IMR-90 (cell line): ENCODE results near the gene NTMT1. TPM values are rescaled to one million over a fixed set of nuclear protein-coding genes. Genes with fewer than 3 reads are reported as not detected.

Experiments
- ATAC-seq: fragments of 200-7000 bp; cut with Tn5 transposase; 2 replicates; pipeline ENCODE4 v1.9.1; 2020; ENCODE audit warnings: low read depth, mild to moderate bottlenecking, moderate library complexity
- BruUV-seq: library from RNA; stranded (reverse); fragments of 400-500 nt; replicated peaks from 2 replicates; lab custom pipeline; 2021; lab: Mats Ljungman, UMichigan
- CTCF ChIA-PET: fragments of 300-600 bp; formaldehyde crosslinking; extraction: SDS; loops from one replicate; lab custom pipeline; 2021; ENCODE audit warnings: antibody characterized with exemption; lab: Yijun Ruan, JAX
- POLR2A ChIA-PET: fragments of 300-600 bp; sonication (Branson Sonifier 250); formaldehyde crosslinking; loops from one replicate; lab custom pipeline; 2022; ENCODE audit warnings: antibody characterized with exemption; ENCODE audit not compliant: unreplicated experiment; lab: Charles Lee
- DNase-seq: peaks from one replicate; pipeline ENCODE4 v3.0.0; 2013
- H2AFZ ChIP-seq: replicated peaks from 2 replicates; pipeline ENCODE3; 2013; ENCODE audit warnings: low read length, mild to moderate bottlenecking; ENCODE audit not compliant: poor library complexity
- H2AK5ac ChIP-seq: 2 replicates; pipeline ENCODE4 v1.6.1; 2013; ENCODE audit warnings: low read depth, low read length, inconsistent platforms
- H2AK9ac ChIP-seq: replicated peaks from 2 replicates; pipeline ENCODE3; 2013; ENCODE audit warnings: mild to moderate bottlenecking, low read depth, low read length, moderate library complexity; ENCODE audit not compliant: poor library complexity
- H2BK120ac ChIP-seq: 2 replicates; pipeline ENCODE4 v1.6.1; 2013; ENCODE audit warnings: low read depth, low read length, inconsistent platforms
- H2BK15ac ChIP-seq: 3 replicates; pipeline ENCODE4 v1.6.1; 2013; ENCODE audit warnings: low read depth, low read length, inconsistent platforms
- H2BK20ac ChIP-seq: 2 replicates; pipeline ENCODE4 v1.6.1; 2013; ENCODE audit warnings: low read depth, mild to moderate bottlenecking, inconsistent platforms, low read length, moderate library complexity
- H2BK5ac ChIP-seq: 2 replicates; pipeline ENCODE4 v1.6.1; 2013; ENCODE audit warnings: mild to moderate bottlenecking, low read depth, low read length, inconsistent platforms; ENCODE audit not compliant: poor library complexity, severe bottlenecking
- H3K14ac ChIP-seq: replicated peaks from 2 replicates; pipeline ENCODE4 v1.6.1; 2013; ENCODE audit warnings: low read depth, low read length, inconsistent platforms
- H3K18ac ChIP-seq: 2 replicates; pipeline ENCODE4 v1.6.1; 2013; ENCODE audit warnings: low read depth, low read length, control low read depth
- H3K23ac ChIP-seq: 2 replicates; pipeline ENCODE4 v1.6.1; 2013; ENCODE audit warnings: low read depth, low read length, inconsistent platforms
- H3K27ac ChIP-seq: 2 replicates; pipeline ENCODE4 v1.5.1; 2013; ENCODE audit warnings: mild to moderate bottlenecking, control low read depth, low read length; ENCODE audit not compliant: insufficient read depth
- H3K27me3 ChIP-seq: 2 replicates; pipeline ENCODE4 v1.6.1; 2013; ENCODE audit warnings: low read length; ENCODE audit not compliant: control insufficient read depth, insufficient read depth
- H3K36me3 ChIP-seq: 2 replicates; pipeline ENCODE4 v1.6.1; 2013; ENCODE audit warnings: low read length, mixed read lengths; ENCODE audit not compliant: control insufficient read depth, insufficient read depth
- H3K4ac ChIP-seq: 2 replicates; pipeline ENCODE4 v1.6.1; 2013; ENCODE audit warnings: low read depth, low read length, inconsistent platforms
- H3K4me1 ChIP-seq: 2 replicates; pipeline ENCODE4 v1.6.1; 2013; ENCODE audit warnings: low read length, mixed read lengths; ENCODE audit not compliant: control insufficient read depth, insufficient read depth
- H3K4me2 ChIP-seq: 2 replicates; pipeline ENCODE4 v1.6.1; 2013; ENCODE audit warnings: low read depth, mild to moderate bottlenecking, control low read depth, low read length, moderate library complexity
- H3K4me3 ChIP-seq: 2 replicates; pipeline ENCODE4 v1.5.1; 2013; ENCODE audit warnings: low read depth, mild to moderate bottlenecking, control low read depth, low read length, moderate library complexity; ENCODE audit not compliant: insufficient read depth
- H3K56ac ChIP-seq: 2 replicates; pipeline ENCODE4 v1.6.1; 2013; ENCODE audit warnings: low read length, inconsistent platforms; ENCODE audit not compliant: insufficient read depth; ENCODE audit errors: extremely low read depth
- H3K79me1 ChIP-seq, 2 experiments: 2 replicates each; pipeline ENCODE4 v1.6.1; 2013; ENCODE audit warnings: low read length in 2 of 2, inconsistent platforms in 1 of 2, low read depth in 1 of 2
- H3K9ac ChIP-seq: 2 replicates; pipeline ENCODE4 v1.6.1; 2013; ENCODE audit warnings: low read depth, low read length, control low read depth
- H3K9me1 ChIP-seq: 2 replicates; pipeline ENCODE4 v1.6.1; 2013; ENCODE audit warnings: low read length, inconsistent platforms; ENCODE audit not compliant: insufficient read depth
- H3K9me3 ChIP-seq: 2 replicates; pipeline ENCODE4 v1.6.1; 2013; ENCODE audit warnings: low read length; ENCODE audit not compliant: control insufficient read depth, insufficient read depth
- H4K20me1 ChIP-seq: 2 replicates; pipeline ENCODE4 v1.6.1; 2013; ENCODE audit warnings: low read length, inconsistent platforms; ENCODE audit not compliant: insufficient read depth
- H4K5ac ChIP-seq: 2 replicates; pipeline ENCODE4 v1.6.1; 2013; ENCODE audit warnings: mild to moderate bottlenecking, low read depth, low read length, control low read depth
- H4K8ac ChIP-seq, 2 experiments: 2 replicates each; pipeline ENCODE4 v1.6.1; 2013; ENCODE audit warnings: low read depth in 2 of 2, low read length in 2 of 2, control low read depth in 1 of 2, inconsistent platforms in 1 of 2
- H4K91ac ChIP-seq: 2 replicates; pipeline ENCODE4 v1.6.1; 2013; ENCODE audit warnings: low read depth, low read length, inconsistent platforms; ENCODE audit not compliant: insufficient read depth
- BHLHE40 ChIP-seq: fragments of 150-350 bp; IDR thresholded peaks from 2 replicates; pipeline ENCODE4 v1.6.1; 2016; ENCODE audit warnings: mild to moderate bottlenecking, low read depth, low read length
- CEBPB ChIP-seq: IDR thresholded peaks from 2 replicates; pipeline ENCODE4 v1.6.1; 2012; ENCODE audit warnings: low read depth, low read length, improper control_type of control experiment
- CHD1 ChIP-seq: IDR thresholded peaks from 2 replicates; pipeline ENCODE4 v1.6.1; 2012; ENCODE audit warnings: low read depth, low read length, improper control_type of control experiment
- CTCF ChIP-seq: conservative IDR thresholded peaks from 2 replicates; pipeline ENCODE4 v1.5.1; 2012; ENCODE audit warnings: mild to moderate bottlenecking, low read depth, low read length, improper control_type of control experiment
- ELK1 ChIP-seq: fragments of 150-350 bp; IDR thresholded peaks from 2 replicates; pipeline ENCODE4 v1.6.1; 2016; ENCODE audit warnings: low read depth, mild to moderate bottlenecking, low read length, moderate library complexity, borderline replicate concordance
- FOS ChIP-seq: fragments of 150-350 bp; IDR thresholded peaks from 2 replicates; pipeline ENCODE4 v1.6.1; 2016; ENCODE audit warnings: low read depth, low read length
- MAFK ChIP-seq: IDR thresholded peaks from 2 replicates; pipeline ENCODE4 v1.6.1; 2012; ENCODE audit warnings: low read depth, low read length, improper control_type of control experiment
- MAZ ChIP-seq: IDR thresholded peaks from 2 replicates; pipeline ENCODE4 v1.6.1; 2012; ENCODE audit warnings: low read depth, mild to moderate bottlenecking, low read length, improper control_type of control experiment, moderate library complexity, borderline replicate concordance
- MXI1 ChIP-seq: IDR thresholded peaks from 2 replicates; pipeline ENCODE4 v1.6.1; 2012; ENCODE audit warnings: low read depth, mild to moderate bottlenecking, low read length, moderate library complexity, borderline replicate concordance
- NFE2L2 ChIP-seq: fragments of 150-350 bp; IDR thresholded peaks from 2 replicates; pipeline ENCODE4 v1.6.1; 2016; ENCODE audit warnings: low read depth, mild to moderate bottlenecking, low read length
- POLR2A ChIP-seq: IDR thresholded peaks from 2 replicates; pipeline ENCODE4 v1.6.1; 2012; ENCODE audit warnings: mild to moderate bottlenecking, low read depth, low read length
- RAD21 ChIP-seq: IDR thresholded peaks from 2 replicates; pipeline ENCODE4 v1.6.1; 2012; ENCODE audit warnings: low read length, improper control_type of control experiment
- RCOR1 ChIP-seq: IDR thresholded peaks from 2 replicates; pipeline ENCODE4 v1.6.1; 2012; ENCODE audit warnings: mild to moderate bottlenecking, low read length, improper control_type of control experiment; ENCODE audit not compliant: insufficient replicate concordance
- RFX5 ChIP-seq: IDR thresholded peaks from 2 replicates; pipeline ENCODE4 v1.8.0; 2012; ENCODE audit warnings: low read depth, mild to moderate bottlenecking, low read length, moderate library complexity
- SMC3 ChIP-seq: fragments of 150-350 bp; IDR thresholded peaks from 2 replicates; pipeline ENCODE4 v1.6.1; 2016; ENCODE audit warnings: low read depth, mild to moderate bottlenecking, antibody characterized with exemption, low read length, moderate library complexity
- USF2 ChIP-seq: fragments of 150-350 bp; IDR thresholded peaks from 2 replicates; pipeline ENCODE4 v1.6.1; 2017; ENCODE audit warnings: mild to moderate bottlenecking, antibody characterized with exemption, low read length, low read depth
- WGBS, 2 experiments: methylation state at CpG; one replicate each; pipeline versions ENCODE4 v1.1.5 to v1.1.7; 2013; ENCODE audit warnings: missing lambda C conversion rate in 2 of 2; ENCODE audit not compliant: insufficient read length in 1 of 2; ENCODE audit errors: extremely low coverage in 2 of 2; 5-methylcytosine and 5-hydroxymethylcytosine counted together
- dilution Hi-C: fragments of 300-500 bp; cut with HindIII; formaldehyde crosslinking; loops from one replicate; pipeline ENCODE4 v1.14.3; 2018; ENCODE audit warnings: low sequenced_read_pairs; ENCODE audit not compliant: unreplicated experiment
- in situ Hi-C: fragments of 300-500 bp; cut with MboI; formaldehyde crosslinking; loops from 3 replicates; pipeline ENCODE4 v1.14.3; 2019; ENCODE audit warnings: low sequenced_read_pairs, inconsistent platforms, mixed read lengths
- intact Hi-C: fragments of 100-400 bp; cut with micrococcal nuclease; formaldehyde crosslinking; loops from 2 replicates; pipeline ENCODE4 v1.10.0; 2022
- polyA plus RNA-seq, 3 experiments: library from polyadenylated mRNA; depleted of rRNA; stranded (reverse); fragments of >200 nt; gene quantifications; 2 replicates each; pipeline ENCODE4 v1.2.3, GENCODE V29; 2012; ENCODE audit warnings: low replicate concordance in 1 of 3
- total RNA-seq: library from RNA; depleted of rRNA; stranded (reverse); fragments of >200 nt; gene quantifications from 2 replicates; pipeline ENCODE4 v1.2.3, GENCODE V29; 2012

Gene NTMT1
- total and polyA plus RNA-seq, 2 of the 4 experiments (the other 2 are of a cell fraction), result 68.1 to 88.1 TPM

GRCh38 chr9:129579294-129579693 is 46.7 kb upstream of the NTMT1 start:
- dilution Hi-C loops, result no loop called here
- Histone ChIP-seq H3K56ac (no peak overlapping the region), H3K14ac (no peak overlapping the region), H3K9me3 (no peaks in the 10 kb centered on the region; the same call in 1 of the 2 replicates), H3K9me1 (peaks cover 21% of the 10 kb centered on the region), H3K4me3 (no peak overlapping the region), H3K4me1 (peaks cover 19% of the 10 kb centered on the region), H3K18ac (no peak overlapping the region), H3K79me1 (peaks cover 0 to 16% of the 10 kb centered on the region in 2 experiments; a peak in 2 of 4 replicates), H4K8ac (no peak overlapping the region), H2BK120ac (no peak overlapping the region), H3K23ac (no peak overlapping the region), H3K27me3 (no peaks in the 10 kb centered on the region), H2AK9ac (no peak overlapping the region), H2BK20ac (no peak overlapping the region), H2AK5ac (no peak overlapping the region; the same call in 1 of the 2 replicates), H4K5ac (no peak overlapping the region), H4K91ac (no peak overlapping the region), H2AFZ (no peak overlapping the region), H3K27ac (no peak overlapping the region), H4K20me1 (no peaks in the 10 kb centered on the region), H2BK5ac (no peak overlapping the region), H3K4ac (no peak overlapping the region; the same call in 1 of the 2 replicates), H3K4me2 (no peak overlapping the region), H3K36me3 (0 out of 2 replicates have a peak, but pooled peaks cover 1% of the 10 kb centered on the region), H3K9ac (no peak overlapping the region), H2BK15ac (no peak overlapping the region)
- ATAC-seq (no peak), DNase-seq (no peak)
- no peak for TF ChIP-seq CHD1
- no peak for TF ChIP-seq MXI1
- TF ChIP-seq ELK1, result no peak
- TF ChIP-seq RCOR1, result no peak
- TF ChIP-seq MAZ, result no peak
- no peak for TF ChIP-seq POLR2A
- no peak for TF ChIP-seq USF2
- TF ChIP-seq BHLHE40, result no peak
- no peak for TF ChIP-seq RAD21
- TF ChIP-seq RFX5, result no peak
- TF ChIP-seq NFE2L2, result no peak
- no peak for TF ChIP-seq CEBPB
- TF ChIP-seq SMC3, result no peak
- no peak for TF ChIP-seq MAFK
- no peak for TF ChIP-seq FOS
- TF ChIP-seq CTCF, result no peak
- WGBS, 2 experiments, result 100% methylated on average over 2 of the region's 3 CpGs; no CpG with 5 or more reads in 1 of the 2 experiments
- in situ Hi-C loops, result no loop called here
- intact Hi-C loops, result no loop called here
- no TSS peak for BruUV-seq
- ChIA-PET CTCF (no interaction called here), POLR2A (no interaction called here)
